Stimulated activated naive CD8-positive, alpha-beta T cell treated with anti-CD3 and anti-CD28 coated beads, Interleukin-15, Interleukin-2, amounts not matched to agents 100 ng/mL and 50 ng/mL, for 24 hours (primary cell): ENCODE measurements around the gene ABHD4.
"Not testable (repeated sequence)": the region's sequence is repeated elsewhere in the genome, so short reads cannot be mapped to it uniquely, and the experiment has no call there.

Experiments
- H3K27ac Mint-ChIP-seq: one replicate; pipeline ENCODE4 v1.8.0; 2021; ENCODE audit warnings: mild to moderate bottlenecking, mixed read lengths
- H3K27me3 Mint-ChIP-seq: one replicate; pipeline ENCODE4 v1.8.0; 2021; ENCODE audit warnings: mixed read lengths
- H3K36me3 Mint-ChIP-seq: one replicate; pipeline ENCODE4 v1.8.0; 2021; ENCODE audit warnings: low read depth, mixed read lengths
- H3K4me1 Mint-ChIP-seq: one replicate; pipeline ENCODE4 v1.8.0; 2021; ENCODE audit warnings: low read depth, mixed read lengths
- H3K4me3 Mint-ChIP-seq: one replicate; pipeline ENCODE4 v1.8.0; 2021; ENCODE audit warnings: mild to moderate bottlenecking, mixed read lengths
- H3K9me3 Mint-ChIP-seq: one replicate; pipeline ENCODE4 v1.8.0; 2021; ENCODE audit warnings: mixed read lengths

Gene ABHD4

GRCh38 chr14:22614240-22614799 lies 16.2 kb downstream of the ABHD4 start:
- Mint-ChIP-seq H3K4me1 (peaks cover 5% of the 10 kb centered on the region), H3K36me3 (peaks cover 14% of the 10 kb centered on the region), H3K27me3 (no peaks in the 10 kb centered on the region), H3K27ac (no peak overlapping the region), H3K4me3 (no peak overlapping the region), H3K9me3 (no peaks in the 10 kb centered on the region)

GRCh38 chr14:22615765-22616164 lies 17.7 kb downstream of the ABHD4 start:
- not testable (repeated sequence) for H3K36me3 Mint-ChIP-seq, H3K4me1 Mint-ChIP-seq, H3K27me3 Mint-ChIP-seq, H3K4me3 Mint-ChIP-seq, H3K27ac Mint-ChIP-seq, H3K9me3 Mint-ChIP-seq

DNA sequence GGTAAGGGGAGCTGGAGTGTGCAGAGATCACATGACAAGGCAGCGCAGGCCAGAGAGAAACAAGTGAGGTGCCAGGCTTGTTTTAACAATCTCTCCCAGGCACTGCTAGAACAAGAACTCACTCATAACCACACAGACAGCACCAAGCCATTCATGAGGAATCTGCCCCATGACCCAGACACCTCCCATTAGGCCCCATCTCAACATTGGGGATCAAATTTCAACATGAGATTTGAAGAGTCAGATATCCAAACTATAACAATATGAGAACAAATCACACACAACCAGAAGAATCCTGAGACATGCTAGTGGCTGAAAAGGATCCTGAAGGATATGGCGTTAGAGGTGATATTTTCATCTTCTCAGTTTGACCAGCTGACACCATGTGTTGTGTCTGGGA lies 24.2 kb downstream of the ABHD4 start:
- Mint-ChIP-seq H3K27me3 (peaks cover 3% of the 10 kb centered on the region), H3K36me3 (no peaks in the 10 kb centered on the region), H3K4me1 (no peaks in the 10 kb centered on the region), H3K27ac (no peak overlapping the region), H3K4me3 (no peak overlapping the region), H3K9me3 (no peaks in the 10 kb centered on the region)

DNA sequence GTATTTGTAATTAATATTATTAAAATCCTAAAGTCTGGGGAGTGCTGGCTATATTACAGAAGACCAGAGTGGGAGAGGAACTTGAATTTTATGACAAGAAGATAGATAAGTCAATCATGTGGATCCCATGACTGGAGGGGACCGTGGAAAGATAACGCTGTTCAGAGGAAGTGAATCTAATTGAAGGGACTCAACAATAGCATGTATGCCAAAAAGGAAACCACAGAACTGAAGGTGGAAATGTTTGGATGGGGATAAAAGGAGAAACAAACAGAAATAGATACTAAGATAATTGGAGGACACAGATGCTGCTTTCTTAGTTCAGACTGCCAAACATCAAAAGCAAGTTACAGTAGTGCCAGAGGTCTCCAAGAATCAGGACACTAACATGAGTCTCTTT lies 24.9 kb downstream of the ABHD4 start:
- H3K27ac Mint-ChIP-seq: no peak overlapping the region
- no peaks in the 10 kb centered on the region for H3K36me3 Mint-ChIP-seq
- H3K27me3 Mint-ChIP-seq: peaks cover 3% of the 10 kb centered on the region
- H3K4me1 Mint-ChIP-seq: no peaks in the 10 kb centered on the region
- H3K9me3 Mint-ChIP-seq: no peaks in the 10 kb centered on the region
- H3K4me3 Mint-ChIP-seq: no peak overlapping the region

DNA sequence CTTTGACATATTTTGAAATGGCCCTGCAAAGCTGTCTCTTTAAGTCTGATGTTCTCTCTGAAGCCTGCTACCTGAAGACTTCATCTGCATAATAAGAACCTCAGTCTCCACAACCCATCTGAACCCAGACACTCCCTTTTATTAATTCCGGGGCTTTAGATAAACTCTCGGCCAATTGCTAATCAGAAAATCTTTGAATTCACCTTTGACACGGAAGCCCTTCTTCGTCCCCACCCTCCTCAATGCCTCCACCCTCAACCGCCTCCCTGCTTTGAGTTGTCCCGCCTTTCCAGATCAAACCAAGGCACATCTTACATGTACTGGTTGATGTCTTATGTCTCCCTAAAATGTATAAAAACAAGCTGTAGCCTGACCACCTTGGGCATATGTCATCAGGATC lies 28.5 kb downstream of the ABHD4 start:
- Mint-ChIP-seq H3K27me3 (peaks cover 6% of the 10 kb centered on the region), H3K4me1 (no peaks in the 10 kb centered on the region), H3K9me3 (peaks cover 8% of the 10 kb centered on the region), H3K4me3 (no peak overlapping the region), H3K36me3 (peaks cover 5% of the 10 kb centered on the region), H3K27ac (no peak overlapping the region)

GRCh38 chr14:22627506-22628263 lies 29.6 kb downstream of the ABHD4 start:
- no peak overlapping the region for H3K4me3 Mint-ChIP-seq
- peaks cover 5% of the 10 kb centered on the region for H3K36me3 Mint-ChIP-seq
- no peak overlapping the region for H3K27ac Mint-ChIP-seq
- H3K4me1 Mint-ChIP-seq: no peaks in the 10 kb centered on the region
- peaks cover 6% of the 10 kb centered on the region for H3K27me3 Mint-ChIP-seq
- peaks cover 8% of the 10 kb centered on the region for H3K9me3 Mint-ChIP-seq

DNA sequence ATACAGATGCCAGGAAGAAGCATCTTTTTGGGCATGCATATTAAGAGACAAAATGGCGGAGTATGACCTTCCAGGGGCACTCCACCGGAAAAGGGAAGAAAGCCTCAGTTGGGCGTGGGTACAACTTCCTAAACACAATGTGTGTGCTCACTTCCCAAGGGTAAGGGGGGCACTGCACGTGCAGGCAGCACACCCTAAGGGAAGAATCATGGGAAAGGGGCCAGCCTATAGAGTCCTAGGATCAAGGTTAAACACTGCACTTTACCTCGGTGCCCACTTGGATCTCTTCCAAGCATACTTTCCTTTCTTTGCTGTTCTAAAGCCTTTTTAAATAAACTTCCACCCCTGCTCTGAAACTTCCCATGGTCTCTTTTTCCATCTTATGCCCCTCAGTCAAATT lies 31.3 kb downstream of the ABHD4 start:
- Mint-ChIP-seq H3K9me3 (peaks cover 8% of the 10 kb centered on the region), H3K4me3 (no peak overlapping the region), H3K27ac (no peak overlapping the region), H3K4me1 (no peaks in the 10 kb centered on the region), H3K36me3 (peaks cover 5% of the 10 kb centered on the region), H3K27me3 (peaks cover 3% of the 10 kb centered on the region)

DNA sequence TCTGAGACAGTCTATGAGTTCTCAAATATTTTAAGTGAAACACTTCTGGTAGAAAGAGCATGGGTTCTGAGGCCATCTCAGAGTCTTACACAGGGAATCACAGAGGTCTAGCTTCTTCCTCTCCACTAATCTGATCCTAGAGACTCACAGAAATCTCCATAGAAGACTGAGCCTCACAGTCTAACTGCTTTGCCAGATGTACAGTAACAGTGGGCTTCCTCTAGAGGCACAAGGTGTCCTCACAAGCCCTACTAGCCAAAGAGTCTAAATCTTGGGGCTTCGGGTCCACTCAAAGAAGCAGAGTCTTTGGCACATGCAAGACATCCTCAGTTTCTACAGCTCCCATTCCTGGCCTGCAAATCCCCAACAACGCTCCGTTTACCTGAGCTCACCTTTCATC lies 32.0 kb downstream of the ABHD4 start:
- Mint-ChIP-seq H3K27ac (no peak overlapping the region), H3K27me3 (peaks cover 3% of the 10 kb centered on the region), H3K36me3 (peaks cover 5% of the 10 kb centered on the region), H3K9me3 (peaks cover 8% of the 10 kb centered on the region), H3K4me1 (no peaks in the 10 kb centered on the region), H3K4me3 (no peak overlapping the region)

GRCh38 chr14:22630486-22630885 lies 32.4 kb downstream of the ABHD4 start:
- Mint-ChIP-seq H3K4me1 (no peaks in the 10 kb centered on the region), H3K36me3 (peaks cover 5% of the 10 kb centered on the region), H3K4me3 (no peak overlapping the region), H3K9me3 (peaks cover 8% of the 10 kb centered on the region), H3K27ac (no peak overlapping the region), H3K27me3 (peaks cover 3% of the 10 kb centered on the region)

- Mint-ChIP-seq H3K36me3 (peaks cover 5% of the 10 kb centered on the region), H3K9me3 (peaks cover 8% of the 10 kb centered on the region)
These were observed 36.3 kb downstream of the ABHD4 start for GRCh38 chr14:22634233-22634900.

GRCh38 chr14:22635980-22636379 lies 37.9 kb downstream of the ABHD4 start:
- H3K27me3 Mint-ChIP-seq, H3K4me1 Mint-ChIP-seq, H3K9me3 Mint-ChIP-seq, H3K27ac Mint-ChIP-seq, H3K4me3 Mint-ChIP-seq, H3K36me3 Mint-ChIP-seq: not testable (repeated sequence)

More at GRCh38 chr14:22634233-22634900, 36.3 kb downstream of the ABHD4 start:
- Mint-ChIP-seq H3K4me3 (no peak overlapping the region), H3K27me3 (no peaks in the 10 kb centered on the region), H3K27ac (no peak overlapping the region), H3K4me1 (no peaks in the 10 kb centered on the region)

DNA sequence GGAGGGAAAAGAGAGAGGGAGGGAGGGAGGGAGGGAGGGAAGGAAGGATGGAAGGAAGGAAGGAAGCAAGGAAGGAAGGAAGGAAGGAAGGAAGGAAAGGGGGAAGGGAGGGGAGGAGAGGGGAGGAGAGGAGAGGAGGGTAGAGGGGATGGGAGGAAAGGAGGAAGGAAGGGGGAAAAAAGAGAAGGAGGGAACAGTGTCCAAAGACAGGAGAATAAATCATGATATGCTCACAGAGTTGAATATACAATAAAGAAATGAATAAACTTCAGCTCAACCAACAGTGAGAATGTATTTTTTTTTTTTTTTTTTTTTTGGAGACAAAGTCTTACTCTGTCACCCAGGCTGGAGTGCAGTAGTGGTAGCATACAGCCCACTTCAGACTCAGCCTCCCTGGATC lies 42.1 kb downstream of the ABHD4 start:
- Mint-ChIP-seq H3K9me3 (no peaks in the 10 kb centered on the region), H3K27ac (no peak overlapping the region), H3K4me1 (no peaks in the 10 kb centered on the region), H3K27me3 (no peaks in the 10 kb centered on the region), H3K36me3 (no peaks in the 10 kb centered on the region), H3K4me3 (no peak overlapping the region)

- Mint-ChIP-seq H3K27ac (no peak overlapping the region), H3K9me3 (no peaks in the 10 kb centered on the region)
These were observed 43.7 kb downstream of the ABHD4 start for GRCh38 chr14:22641846-22642245.

DNA sequence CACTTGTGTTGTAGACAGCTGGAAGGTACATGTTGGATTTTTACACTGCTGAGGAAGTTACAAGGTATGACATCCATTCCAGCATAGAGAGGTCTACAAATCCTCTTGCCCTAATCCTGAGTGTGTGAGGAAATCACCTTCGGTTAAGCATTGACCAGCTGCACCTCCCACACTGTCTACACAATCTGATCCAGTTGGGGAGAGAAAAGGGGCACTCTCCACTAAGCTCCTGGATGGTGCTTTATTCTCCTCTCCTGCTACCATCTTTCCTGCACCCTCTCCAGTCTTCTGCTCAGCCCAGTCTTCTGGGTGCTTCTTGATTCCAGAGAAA lies 46.2 kb downstream of the ABHD4 start, which contains the start of gene OR6J1:
Gene OR6J1 (minus strand): TSS at position 48 of the 331 bp plus-strand sequence. CDS start 9,541 bp downstream, outside the sequence.
- H3K9me3 Mint-ChIP-seq: no peaks in the 10 kb centered on the region
- H3K4me1 Mint-ChIP-seq: peaks cover 6% of the 10 kb centered on the region
- H3K4me3 Mint-ChIP-seq: no peak within 1 kb of the TSS
- H3K27me3 Mint-ChIP-seq: no peaks in the 10 kb centered on the region
- no peaks in the 10 kb centered on the region for H3K36me3 Mint-ChIP-seq
- H3K27ac Mint-ChIP-seq: no peak within 1 kb of the TSS

More at GRCh38 chr14:22641846-22642245, 43.7 kb downstream of the ABHD4 start:
- Mint-ChIP-seq H3K27me3 (no peaks in the 10 kb centered on the region), H3K4me3 (no peak overlapping the region), H3K4me1 (peaks cover 5% of the 10 kb centered on the region), H3K36me3 (no peaks in the 10 kb centered on the region)

- H3K27me3 Mint-ChIP-seq: no peaks in the 10 kb centered on the region
- peaks cover 6% of the 10 kb centered on the region for H3K4me1 Mint-ChIP-seq
- no peaks in the 10 kb centered on the region for H3K9me3 Mint-ChIP-seq
- no peaks in the 10 kb centered on the region for H3K36me3 Mint-ChIP-seq
- H3K4me3 Mint-ChIP-seq: no peak overlapping the region
- H3K27ac Mint-ChIP-seq: peak overlapping the region; percentile 24
These were observed 48.6 kb downstream of the ABHD4 start for GRCh38 chr14:22646570-22647254.
